ENCODE measurements around the gene SPHK2. TPM values are rescaled to one million over a fixed set of nuclear protein-coding genes. Genes with fewer than 3 reads are reported as not detected.
A peak's percentile ranks its signal among the peaks of the same experiment; 100 is the strongest.
"Not testable (repeated sequence)": the region's sequence is repeated elsewhere in the genome, so short reads cannot be mapped to it uniquely, and the experiment has no call there.

The SPHK2 gene
- total RNA-seq, 1 donor from 2014 or later: 7.5 TPM

DNA sequence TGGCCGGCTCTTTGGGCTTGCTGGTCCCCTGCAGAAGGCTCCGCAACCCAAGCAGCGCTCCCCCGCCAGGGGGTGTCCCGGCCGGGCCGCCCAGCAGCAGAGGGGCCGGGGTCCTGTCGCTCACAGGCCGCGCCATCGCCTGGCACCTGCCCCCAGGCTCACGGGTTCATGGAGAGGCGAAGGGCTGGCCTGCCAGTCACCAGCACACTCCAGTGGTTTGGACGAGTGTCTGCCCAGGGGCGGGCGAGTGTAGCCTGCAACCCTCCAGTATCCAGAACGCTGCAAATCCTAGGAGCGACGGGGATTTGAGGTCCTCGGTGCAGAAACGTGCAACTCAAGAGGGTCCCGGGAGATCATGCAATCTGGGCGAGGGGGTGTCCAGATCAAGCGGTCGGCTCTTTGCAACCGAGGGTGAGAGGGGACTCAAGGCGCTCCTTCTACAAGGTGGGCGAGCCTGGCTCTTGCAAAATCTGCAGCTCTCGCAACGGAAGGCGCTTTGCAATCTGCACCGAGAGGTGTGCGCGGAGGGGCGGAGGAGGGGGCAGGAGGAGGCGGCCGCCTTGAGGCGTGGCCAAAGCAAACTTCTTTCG is 17.6 kb downstream of the SPHK2 start, which contains the start of gene DBP:
Gene DBP (minus strand): TSS at position 521 of the 590 bp plus-strand sequence. CDS start 385 bp downstream, at position 136.
- no peak for DNase-seq (ENCODE audit: low spot score)

GRCh38 chr19:48637449-48637947 is 18.2 kb downstream of the SPHK2 start:
- DNase-seq (ENCODE audit: low spot score): peak; percentile 100

DNA sequence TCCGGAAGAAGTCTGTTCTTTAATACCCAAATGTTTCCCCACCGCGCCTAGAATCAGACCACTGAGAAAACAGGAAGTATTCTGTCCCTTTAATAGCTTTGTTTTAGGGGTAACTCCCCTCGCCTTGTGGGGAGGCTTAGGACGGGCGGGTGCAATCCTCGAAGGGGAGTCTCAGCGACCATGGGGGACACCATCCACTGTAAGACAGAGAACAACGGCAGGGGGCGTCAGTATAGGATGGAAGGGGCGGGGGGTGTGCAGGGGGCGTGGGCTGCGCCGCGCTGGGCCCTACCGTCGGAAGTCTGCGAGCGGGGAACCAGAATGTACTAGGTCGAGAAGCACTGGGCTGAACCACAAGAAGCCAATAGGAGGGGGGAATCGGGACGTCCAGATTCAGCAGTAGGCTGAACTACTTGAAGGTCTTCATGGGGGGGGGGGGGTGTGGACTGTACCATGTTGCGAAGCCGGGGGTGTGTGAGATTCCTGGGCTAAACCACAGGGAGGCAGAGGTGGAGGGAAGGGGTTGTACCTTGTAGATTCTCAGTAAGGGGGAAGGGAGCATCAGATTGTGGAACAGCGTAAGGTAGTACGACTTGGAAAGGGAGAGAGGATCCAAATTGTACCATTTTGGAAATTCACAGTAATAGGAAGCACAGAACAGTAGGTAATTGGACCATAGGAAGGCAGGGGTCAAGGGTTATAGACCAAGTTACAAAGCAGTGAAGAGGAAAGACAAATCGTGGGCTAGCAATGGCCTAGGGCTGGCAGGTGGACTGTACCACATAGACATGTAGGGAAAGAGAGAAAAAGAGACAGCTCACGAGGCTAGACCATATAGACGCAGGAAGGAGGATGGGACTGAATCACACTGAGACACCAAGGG is 18.9 kb downstream of the SPHK2 start:
- peak; percentile 94 for DNase-seq (ENCODE audit: low spot score)

DNA sequence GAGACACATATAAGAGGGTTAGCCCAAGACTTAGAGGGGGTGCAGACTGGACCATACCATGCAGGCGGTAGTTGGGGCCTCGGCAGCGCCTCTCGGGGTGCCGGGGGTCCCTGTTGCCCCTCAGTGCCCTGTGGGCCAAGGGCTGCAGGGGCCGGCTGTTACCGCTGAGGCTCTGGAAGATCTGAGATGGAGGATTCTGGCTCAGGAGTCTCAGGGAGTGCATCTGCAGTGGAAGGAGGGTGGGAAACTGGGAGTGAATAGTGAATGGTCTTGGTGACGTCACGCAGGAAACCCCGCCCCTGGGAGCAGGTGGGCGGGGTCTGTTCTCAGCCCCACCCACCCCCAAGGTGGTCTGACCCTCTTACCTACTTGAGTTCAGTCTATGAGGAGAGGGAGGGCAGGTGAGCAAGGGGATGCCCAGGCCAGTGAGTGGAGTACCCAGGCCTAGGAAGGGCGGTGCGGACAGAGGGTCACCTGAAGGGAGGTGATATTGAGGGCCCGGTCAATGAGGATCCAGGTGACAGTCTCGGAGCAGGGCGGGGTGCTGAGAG is 19.6 kb downstream of the SPHK2 start:
- no peak for DNase-seq (ENCODE audit: low spot score)

DNA sequence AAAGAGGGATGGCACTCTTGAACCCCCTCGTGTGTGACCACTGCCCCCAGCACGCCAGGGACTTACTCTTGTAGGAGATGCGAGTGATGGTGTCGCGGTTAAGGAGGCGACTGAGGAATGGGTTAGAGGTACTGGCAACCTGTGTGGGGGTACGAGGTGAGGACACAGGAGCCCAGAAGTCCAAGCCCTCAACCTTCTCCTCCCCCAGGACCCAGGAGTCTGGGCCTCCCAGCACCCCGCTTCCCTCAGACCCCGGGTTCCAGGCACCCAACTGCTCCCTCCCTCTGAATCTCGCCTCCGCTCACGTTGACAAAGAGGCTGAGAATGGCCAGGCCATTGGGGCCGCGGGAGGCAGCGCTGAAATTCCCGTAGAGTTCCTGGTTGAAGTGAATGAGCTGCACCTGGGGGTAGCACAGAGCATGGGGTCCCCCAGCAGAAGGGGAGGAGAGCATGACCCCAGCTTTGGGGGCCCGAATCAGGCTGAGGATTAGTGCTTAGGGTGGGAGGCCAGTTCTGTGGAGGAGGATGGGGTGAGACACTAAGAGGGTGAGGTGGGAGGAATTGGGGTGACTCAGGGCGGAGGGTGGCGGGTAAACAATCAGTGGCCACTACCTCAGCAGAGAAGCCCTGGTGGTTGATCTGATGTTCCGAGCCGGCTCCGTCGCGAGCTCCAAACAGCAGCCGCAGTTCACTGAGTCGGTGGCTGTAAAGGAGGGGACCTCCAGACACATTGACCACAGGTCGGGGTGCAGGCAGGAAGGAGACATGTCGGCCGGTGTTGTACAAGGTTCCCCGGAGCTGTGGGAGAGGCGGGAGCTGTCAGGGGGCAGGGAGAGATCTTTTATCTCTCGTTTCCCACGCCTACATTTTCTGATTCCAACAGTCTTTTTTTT is 20.4 kb downstream of the SPHK2 start:
- no peak for DNase-seq (ENCODE audit: low spot score)

DNA sequence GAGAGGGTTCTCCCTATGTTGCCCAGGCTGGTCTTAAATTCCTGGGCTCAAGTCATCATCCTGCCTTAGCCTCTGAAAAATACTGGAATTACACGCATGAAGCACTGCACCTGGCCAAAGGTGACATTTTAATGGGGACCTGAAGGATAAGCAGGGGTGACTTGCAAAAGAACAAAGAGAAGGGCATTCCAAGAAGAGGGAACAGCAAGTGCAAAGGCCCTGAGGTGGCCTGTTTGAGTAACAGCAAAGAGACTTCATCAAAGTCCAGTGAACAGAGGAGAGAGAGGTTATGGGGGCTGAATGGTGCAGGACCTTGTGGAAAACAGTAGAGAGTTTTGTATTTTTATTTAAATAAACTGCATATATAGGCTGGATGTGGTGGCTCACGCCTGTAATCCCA is 22.5 kb downstream of the SPHK2 start:
- no peak for DNase-seq (ENCODE audit: low spot score)

DNA sequence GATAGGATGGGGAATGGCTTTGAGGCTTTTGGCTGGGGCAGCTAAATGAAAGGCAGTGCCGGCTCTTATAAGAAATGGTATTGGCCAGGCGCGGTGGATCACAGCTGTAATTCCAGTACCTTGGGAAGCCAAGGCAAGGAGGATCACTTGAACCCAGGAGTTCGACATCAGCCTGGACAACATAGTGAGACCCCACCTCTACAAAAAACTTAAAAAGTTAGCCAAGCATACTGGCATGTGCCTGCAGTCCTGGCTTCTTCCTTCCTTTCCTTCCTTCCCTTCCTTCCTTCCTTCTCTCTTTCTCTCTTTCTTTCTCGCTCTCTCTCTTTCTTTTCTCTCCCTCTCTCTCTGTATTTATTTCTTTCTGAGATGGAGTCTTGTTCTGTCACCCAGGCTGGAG is 23.6 kb downstream of the SPHK2 start:
- DNase-seq (ENCODE audit: low spot score): no peak

DNA sequence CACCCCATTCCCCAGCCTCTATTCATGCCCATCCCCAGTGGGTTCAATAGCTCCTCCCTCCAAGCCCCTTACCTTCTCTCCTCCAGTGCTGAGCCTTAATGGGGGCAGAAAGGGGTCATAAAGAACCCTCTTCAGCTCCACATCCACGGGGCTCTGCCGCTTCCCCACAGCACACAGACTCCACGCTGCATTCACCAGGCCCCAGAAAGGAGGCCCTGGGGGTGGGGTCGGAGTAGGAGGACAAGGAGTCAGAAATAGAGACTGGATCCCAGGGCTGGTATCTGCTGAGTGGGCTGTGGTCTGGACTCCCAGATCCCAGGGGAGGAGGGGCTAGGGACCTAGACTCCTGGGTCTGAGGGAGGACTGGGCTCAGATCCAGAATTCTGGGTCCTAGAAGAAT is 25.0 kb downstream of the SPHK2 start:
- DNase-seq (ENCODE audit: low spot score): no peak

GRCh38 chr19:48644839-48645619 is 25.7 kb downstream of the SPHK2 start:
- DNase-seq (ENCODE audit: low spot score): peak; percentile 79

- DNase-seq (ENCODE audit: low spot score): no peak
These were observed 26.3 kb downstream of the SPHK2 start for GRCh38 chr19:48645620-48646000.

- DNase-seq (ENCODE audit: low spot score): peak; percentile 93
These were observed 26.9 kb downstream of the SPHK2 start, which contains the start of gene CA11 for GRCh38 chr19:48646001-48646721. TSS of gene CA11 (minus strand) at chr19:48646187. CDS start at chr19:48645632, 555 bp downstream.

DNA sequence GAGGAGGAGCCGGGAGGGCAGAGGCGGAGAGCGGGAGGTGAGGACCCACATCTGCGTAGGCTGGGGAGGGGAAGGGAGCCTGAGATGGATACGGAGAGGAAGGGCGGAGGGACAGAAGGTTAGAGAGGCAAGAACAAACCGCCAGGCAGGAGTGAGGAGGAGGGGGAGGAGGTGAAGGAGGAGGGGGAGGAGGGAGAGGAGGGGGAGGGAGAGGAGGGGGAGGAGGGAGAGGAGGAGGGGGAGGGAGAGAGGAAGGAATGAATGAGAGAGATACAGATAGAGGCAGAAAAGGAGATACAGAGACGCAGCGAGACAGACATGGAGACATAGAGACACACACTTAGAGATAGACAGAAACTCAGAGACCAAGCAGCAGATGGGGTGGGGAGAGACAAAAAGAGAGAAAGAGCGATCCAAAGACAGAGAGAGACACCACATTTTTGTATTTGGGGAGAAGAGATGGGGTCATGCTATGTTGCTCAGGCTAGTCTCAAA is 27.5 kb downstream of the SPHK2 start:
- no peak for DNase-seq (ENCODE audit: low spot score)

- DNase-seq (ENCODE audit: low spot score): no peak
These were observed 28.8 kb downstream of the SPHK2 start for GRCh38 chr19:48648134-48648533.

GRCh38 chr19:48650974-48651682 is 31.8 kb downstream of the SPHK2 start:
- no peak for DNase-seq (ENCODE audit: low spot score)

DNA sequence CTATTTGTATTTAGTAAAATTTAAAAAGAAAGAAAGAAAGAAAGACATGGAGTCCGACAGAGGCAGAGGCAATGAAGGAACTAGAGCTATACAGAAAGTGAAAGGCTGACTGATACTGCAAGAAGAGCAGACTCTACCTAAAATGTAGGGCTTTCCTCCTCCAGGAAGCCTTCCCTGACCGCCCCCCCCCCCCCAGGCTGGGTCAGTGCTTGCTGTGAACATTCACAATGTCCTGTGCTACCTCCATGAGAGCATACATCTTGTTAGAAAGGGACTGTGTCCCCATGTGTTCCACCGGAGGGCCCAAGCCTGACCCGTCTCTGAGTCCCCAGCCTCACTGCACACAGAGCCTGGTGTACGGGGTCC is 32.4 kb downstream of the SPHK2 start:
- DNase-seq (ENCODE audit: low spot score): no peak

DNA sequence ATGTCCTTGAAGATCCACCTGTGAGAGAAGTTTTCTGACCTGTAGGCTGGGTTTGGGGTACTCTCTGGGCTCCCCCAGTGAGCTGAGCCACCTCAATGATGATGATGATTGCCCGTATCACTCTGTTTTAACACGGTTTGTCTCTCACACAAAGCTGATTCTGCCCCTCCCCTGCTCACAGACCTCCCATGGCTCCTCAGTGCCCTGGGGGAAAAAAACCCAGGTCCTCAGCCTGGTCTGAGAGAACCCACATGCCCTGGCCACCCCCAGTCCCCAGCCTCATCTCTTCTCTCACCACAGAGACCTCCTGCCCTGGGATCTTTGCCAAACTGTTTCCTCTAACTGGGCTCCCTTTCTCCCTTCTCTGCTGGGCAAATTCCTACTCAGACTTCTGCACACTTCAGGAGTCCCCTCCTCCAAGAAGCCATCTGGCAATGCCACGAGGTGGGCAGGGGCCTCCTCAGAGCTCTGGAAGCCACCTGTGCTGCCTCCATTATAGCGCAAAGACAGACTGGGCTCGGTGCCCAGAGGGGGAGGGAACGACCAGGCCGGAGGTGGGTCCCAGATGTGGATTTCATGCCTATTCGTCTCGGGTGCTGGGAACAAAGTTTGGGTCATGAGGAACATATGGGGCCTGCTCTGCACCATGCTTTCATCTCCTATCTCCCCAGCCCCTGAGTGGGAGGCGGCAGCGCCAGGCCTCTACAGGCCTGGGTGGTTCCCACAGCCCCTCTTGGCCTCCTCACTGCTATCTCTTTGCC is 35.2 kb downstream of the SPHK2 start:
- DNase-seq (ENCODE audit: low spot score): no peak

- no peak for DNase-seq (ENCODE audit: low spot score)
These were observed 37.7 kb downstream of the SPHK2 start for GRCh38 chr19:48656840-48657474.

DNA sequence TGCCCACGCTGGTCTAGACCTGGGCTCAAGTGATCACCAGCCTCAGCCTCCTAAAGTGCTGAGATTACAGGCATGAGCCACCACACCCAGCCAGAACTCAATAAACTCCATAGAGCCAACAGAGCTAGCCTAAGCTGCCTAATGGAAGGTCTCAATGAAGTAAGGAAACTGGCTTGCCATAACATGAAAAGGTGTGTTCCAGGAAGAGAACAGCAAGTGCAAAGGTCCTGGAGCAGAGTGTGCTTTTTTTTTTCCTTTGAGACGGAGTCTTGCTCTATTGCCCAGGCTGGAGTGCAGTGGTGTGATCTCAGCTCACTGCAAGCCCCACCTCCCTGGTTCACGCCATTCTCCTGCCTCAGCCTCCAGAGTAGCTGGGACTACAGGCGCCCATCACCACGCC is 38.5 kb downstream of the SPHK2 start:
- DNase-seq (ENCODE audit: low spot score): not testable (repeated sequence)
